Mammary epithelial cell (primary cell): ENCODE data around the gene GJB2.

ENCODE experiments used
- EZH2 ChIP-seq: IDR thresholded peaks from 2 replicates; pipeline ENCODE4 v1.6.1; 2012; ENCODE audit warnings: low read length, inconsistent platforms, borderline replicate concordance
- TF ChIP-seq, protein P1 (sequence below), 2 donors: IDR thresholded peaks in 1 of 2; conservative IDR thresholded peaks in 1 of 2; 2 replicates each; pipeline ENCODE4 v1.5.1; 2011 to 2012; ENCODE audit warnings: inconsistent platforms in 2 of 2, low read length in 2 of 2, mild to moderate bottlenecking in 2 of 2, control low read depth in 1 of 2, low read depth in 1 of 2; ENCODE audit not compliant: insufficient read depth in 1 of 2; ENCODE audit errors: extremely low read depth in 1 of 2

DNA sequence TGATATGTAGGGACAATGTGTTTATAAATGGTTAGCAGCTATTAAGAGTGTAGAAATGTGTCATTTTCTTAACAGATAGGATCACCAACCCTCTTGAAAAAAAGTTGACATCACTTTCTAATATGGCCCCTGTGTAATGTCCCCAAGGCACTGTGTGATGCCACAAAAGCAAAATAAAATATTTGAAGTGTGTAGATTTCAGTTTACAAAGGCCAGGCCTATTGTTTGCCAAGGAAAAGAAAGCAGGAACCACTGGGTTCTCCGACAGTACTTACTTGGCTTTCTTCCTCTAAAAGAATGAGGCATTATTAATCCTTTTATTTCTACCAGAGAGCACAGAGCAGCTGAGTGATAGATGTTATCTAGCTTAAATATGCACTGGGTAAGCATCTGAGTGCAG is 21.4 kb downstream of the GJB2 start:
- TF ChIP-seq, protein P1, sequence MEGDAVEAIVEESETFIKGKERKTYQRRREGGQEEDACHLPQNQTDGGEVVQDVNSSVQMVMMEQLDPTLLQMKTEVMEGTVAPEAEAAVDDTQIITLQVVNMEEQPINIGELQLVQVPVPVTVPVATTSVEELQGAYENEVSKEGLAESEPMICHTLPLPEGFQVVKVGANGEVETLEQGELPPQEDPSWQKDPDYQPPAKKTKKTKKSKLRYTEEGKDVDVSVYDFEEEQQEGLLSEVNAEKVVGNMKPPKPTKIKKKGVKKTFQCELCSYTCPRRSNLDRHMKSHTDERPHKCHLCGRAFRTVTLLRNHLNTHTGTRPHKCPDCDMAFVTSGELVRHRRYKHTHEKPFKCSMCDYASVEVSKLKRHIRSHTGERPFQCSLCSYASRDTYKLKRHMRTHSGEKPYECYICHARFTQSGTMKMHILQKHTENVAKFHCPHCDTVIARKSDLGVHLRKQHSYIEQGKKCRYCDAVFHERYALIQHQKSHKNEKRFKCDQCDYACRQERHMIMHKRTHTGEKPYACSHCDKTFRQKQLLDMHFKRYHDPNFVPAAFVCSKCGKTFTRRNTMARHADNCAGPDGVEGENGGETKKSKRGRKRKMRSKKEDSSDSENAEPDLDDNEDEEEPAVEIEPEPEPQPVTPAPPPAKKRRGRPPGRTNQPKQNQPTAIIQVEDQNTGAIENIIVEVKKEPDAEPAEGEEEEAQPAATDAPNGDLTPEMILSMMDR (conservative IDR thresholded peaks at IDR 0.05 in 1 of 2, IDR thresholded peaks at IDR 0.05 in 1 of 2; ENCODE audit: extremely low read depth in 1 of 2, insufficient read depth in 1 of 2, low read depth in 1 of 2, low read length in 2 of 2), result no peak
- no peak for TF ChIP-seq EZH2
